GM06990 (cell line): ENCODE results near the gene PHF1.
A peak's percentile ranks its signal among the peaks of the same experiment; 100 is the strongest.

Experiments used
- DNase-seq: peaks from one replicate; pipeline ENCODE4 v3.0.0-alpha.2; 2011; ENCODE audit not compliant: insufficient read length; ENCODE audit errors: extremely low read depth
- H3K27me3 ChIP-seq: replicated peaks from 2 replicates; pipeline ENCODE4 v1.6.0; 2011; ENCODE audit warnings: low read length; ENCODE audit not compliant: control insufficient read depth, insufficient read depth
- H3K36me3 ChIP-seq: 2 replicates; pipeline ENCODE4 v1.5.1; 2011; ENCODE audit warnings: low read length; ENCODE audit not compliant: control insufficient read depth, insufficient read depth
- H3K4me3 ChIP-seq: replicated peaks from 2 replicates; pipeline ENCODE4 v1.5.1; 2011; ENCODE audit warnings: low read depth, mild to moderate bottlenecking, control low read depth, low read length
- CTCF ChIP-seq: IDR thresholded peaks from 2 replicates; pipeline ENCODE4 v1.5.1; 2011; ENCODE audit warnings: low read length, control low read depth, mild to moderate bottlenecking, inconsistent platforms; ENCODE audit not compliant: insufficient read depth, poor library complexity, severe bottlenecking

PHF1 gene

GRCh38 chr6:33454009-33454946, 43.5 kb downstream of the PHF1 start, which contains the start of gene ZBTB9:
Gene ZBTB9 (plus strand): TSS chr6:33454576. CDS start chr6:33455101, 525 bp downstream.
- TF ChIP-seq CTCF, result no peak
- H3K4me3 ChIP-seq, result peak within 1 kb of the TSS; percentile 96
- DNase-seq, result peak; percentile 93
- peaks cover 5% of the 10 kb centered on the region for H3K36me3 ChIP-seq
- H3K27me3 ChIP-seq, result no peaks in the 10 kb centered on the region

- no peak for TF ChIP-seq CTCF
- peaks cover 2% of the 10 kb centered on the region for H3K36me3 ChIP-seq
- no peak for DNase-seq
- H3K27me3 ChIP-seq, result no peaks in the 10 kb centered on the region
- peak overlapping the region; percentile 96 for H3K4me3 ChIP-seq
These were observed 44.2 kb downstream of the PHF1 start for GRCh38 chr6:33455051-33455450.

GRCh38 chr6:33456156-33456555, 45.3 kb downstream of the PHF1 start:
- Histone ChIP-seq H3K4me3 (no peak overlapping the region), H3K27me3 (no peaks in the 10 kb centered on the region), H3K36me3 (peaks cover 2% of the 10 kb centered on the region)
- TF ChIP-seq CTCF, result no peak
- no peak for DNase-seq

- DNase-seq, result no peak
- no peak overlapping the region for H3K4me3 ChIP-seq
- peaks cover 2% of the 10 kb centered on the region; the same call in 1 of the 2 replicates for H3K36me3 ChIP-seq
- TF ChIP-seq CTCF, result no peak
- no peaks in the 10 kb centered on the region for H3K27me3 ChIP-seq
These were observed 47.9 kb downstream of the PHF1 start for GRCh38 chr6:33458676-33459075.

- DNase-seq, result no peak
- TF ChIP-seq CTCF, result no peak
These were observed 48.4 kb downstream of the PHF1 start for GRCh38 chr6:33459226-33459625.

More at GRCh38 chr6:33459226-33459625, 48.4 kb downstream of the PHF1 start:
- H3K36me3 ChIP-seq, result peaks cover 2% of the 10 kb centered on the region; the same call in 1 of the 2 replicates
- no peak overlapping the region for H3K4me3 ChIP-seq
- no peaks in the 10 kb centered on the region for H3K27me3 ChIP-seq
